HG03439 (cell line): Measurements from ENCODE around the gene ITPR3.

ENCODE experiments used
- ATAC-seq: cut with Tn5 transposase; IDR thresholded peaks from one replicate; pipeline ENCODE4 v1.9.1; 2021; ENCODE audit warnings: mild to moderate bottlenecking, moderate library complexity; ENCODE audit not compliant: unreplicated experiment

ITPR3 gene

DNA sequence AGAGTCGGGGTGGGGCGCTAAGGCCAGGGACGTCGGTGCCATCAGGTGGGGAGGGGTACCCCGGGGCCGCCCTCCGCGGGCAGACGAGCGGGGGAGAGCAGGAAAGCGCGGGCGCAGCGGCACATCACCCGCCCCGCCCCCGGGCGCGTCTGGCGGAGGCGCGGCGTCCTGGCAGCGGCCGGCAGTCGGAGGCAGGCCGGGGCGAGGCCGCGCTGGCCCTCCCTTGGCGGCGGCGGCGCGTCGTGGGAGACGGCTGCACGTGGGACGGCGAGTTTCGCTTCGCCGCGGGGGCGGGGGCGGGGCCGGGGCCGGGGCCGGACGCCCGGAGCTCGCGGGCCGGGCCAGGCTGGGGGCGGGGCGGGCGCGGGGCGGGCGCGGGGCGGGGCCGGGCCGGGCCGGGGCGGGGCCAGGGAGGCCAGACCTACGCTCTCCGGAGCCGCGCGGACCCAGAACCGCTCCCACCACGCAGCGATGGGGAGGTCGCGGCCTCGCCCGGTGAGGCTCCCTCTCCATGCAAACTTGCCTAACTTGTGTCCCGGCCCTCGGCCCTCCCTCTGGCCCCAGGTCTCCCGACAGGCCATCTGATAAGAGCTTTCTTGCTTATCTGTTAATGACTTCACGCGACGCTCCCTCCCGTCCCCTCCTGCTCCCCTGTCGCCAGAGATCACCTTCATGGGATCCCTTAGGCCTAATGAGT is 12.5 kb downstream of the ITPR3 start:
- ATAC-seq: peak; percentile 55

DNA sequence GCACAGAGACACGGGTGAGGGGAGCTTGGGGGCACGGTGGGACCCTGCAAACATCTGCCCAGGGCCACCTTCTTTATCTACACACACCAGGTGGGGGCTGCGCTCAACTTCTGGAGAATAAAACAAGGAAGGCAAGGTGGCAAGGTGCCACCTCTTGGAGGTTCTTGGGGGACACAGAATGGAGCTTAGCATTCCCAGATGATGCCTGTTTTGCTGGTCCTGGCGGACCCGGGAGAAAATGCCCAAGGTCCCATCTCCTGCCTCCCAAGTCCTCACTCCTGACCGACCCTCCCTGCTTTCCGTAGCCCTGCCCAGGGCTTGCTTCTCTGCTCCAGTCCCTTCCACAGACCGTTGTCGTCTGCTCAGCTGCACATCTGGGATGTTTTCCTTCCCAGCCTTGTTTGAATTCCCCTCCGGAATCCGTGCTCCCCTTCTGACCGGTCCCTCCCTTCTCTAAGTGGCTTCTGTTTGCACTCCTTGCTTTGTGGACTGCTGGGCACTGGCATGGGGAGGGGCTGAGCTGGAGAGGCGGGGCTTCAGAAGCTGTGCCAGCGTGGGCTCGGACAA is 13.1 kb downstream of the ITPR3 start:
- ATAC-seq: no peak

DNA sequence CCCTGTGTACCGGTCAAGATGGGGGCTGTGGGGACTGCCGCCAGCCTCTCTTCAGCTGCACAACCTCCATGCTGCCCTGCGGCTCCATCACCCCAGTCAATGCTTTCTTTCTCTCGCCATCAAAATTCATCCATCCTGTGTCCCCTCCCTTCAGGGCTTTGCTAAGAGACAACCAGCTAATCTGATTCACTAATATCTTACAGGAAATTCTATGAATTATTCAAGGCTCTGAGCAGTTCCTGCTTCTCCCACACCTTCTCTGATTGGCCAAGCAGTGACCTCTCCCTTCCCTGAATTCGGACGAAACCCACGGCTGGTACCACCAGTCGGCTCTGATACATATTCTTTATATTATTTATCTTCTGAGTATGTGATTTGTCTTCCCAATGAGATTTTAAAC is 13.8 kb downstream of the ITPR3 start:
- no peak for ATAC-seq

DNA sequence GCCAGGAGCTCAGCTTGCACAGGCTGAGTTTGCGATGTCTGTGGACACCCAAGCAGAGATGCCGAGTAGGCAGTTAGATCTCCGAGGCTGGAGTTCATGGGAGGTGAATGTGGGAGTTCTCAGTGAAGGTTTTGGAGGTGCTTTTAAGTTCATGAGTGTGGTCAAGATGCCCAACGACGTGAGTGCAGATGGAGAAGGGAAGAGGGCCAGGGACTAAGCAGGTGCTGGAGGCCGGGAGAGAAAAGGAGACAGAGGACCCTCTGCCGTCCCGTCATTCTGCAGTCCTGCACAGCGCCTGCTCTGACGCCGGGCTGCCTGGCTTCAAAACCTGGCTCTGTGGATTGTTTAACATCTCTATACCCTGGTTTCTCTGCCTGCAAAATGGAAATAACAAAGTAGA is 15.5 kb downstream of the ITPR3 start:
- ATAC-seq: no peak

DNA sequence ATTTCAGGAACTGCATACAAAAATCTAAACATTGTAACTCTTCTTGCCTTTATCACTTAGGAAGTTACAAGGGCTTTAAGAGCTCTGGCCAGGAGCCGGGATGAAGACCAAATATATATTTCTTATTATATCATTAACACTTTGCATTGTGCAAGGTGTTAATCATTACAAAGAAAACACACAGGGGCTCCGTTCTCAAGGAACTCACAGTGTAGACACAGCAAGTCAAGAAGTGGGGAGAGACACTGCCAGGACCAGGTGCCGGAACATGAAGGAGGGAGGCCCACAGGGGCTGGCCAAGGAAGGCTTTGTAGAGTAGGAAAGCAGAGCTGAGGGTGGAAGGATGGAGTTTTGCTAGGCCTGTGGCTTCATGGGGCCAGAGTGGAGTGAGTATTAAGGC is 17.4 kb downstream of the ITPR3 start:
- ATAC-seq: no peak

DNA sequence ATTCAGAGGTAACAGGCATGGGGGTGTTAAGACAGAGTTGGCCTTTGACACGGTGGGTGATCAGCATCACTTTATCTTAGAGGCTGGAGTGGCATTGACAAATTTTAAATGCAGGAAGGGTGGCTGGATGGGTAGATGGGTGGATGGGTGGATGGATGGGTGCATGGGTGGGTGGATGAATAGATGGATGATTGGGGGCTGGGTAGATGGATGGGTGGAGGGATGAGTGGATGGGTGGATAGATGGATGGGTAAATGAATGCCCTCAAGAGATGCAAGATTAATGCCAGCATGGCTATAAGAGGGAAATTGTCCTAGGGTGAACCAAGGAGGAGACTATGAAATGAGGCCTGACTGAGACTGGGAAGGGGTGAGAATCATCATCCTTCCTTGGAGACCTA is 18.4 kb downstream of the ITPR3 start:
- no peak for ATAC-seq

DNA sequence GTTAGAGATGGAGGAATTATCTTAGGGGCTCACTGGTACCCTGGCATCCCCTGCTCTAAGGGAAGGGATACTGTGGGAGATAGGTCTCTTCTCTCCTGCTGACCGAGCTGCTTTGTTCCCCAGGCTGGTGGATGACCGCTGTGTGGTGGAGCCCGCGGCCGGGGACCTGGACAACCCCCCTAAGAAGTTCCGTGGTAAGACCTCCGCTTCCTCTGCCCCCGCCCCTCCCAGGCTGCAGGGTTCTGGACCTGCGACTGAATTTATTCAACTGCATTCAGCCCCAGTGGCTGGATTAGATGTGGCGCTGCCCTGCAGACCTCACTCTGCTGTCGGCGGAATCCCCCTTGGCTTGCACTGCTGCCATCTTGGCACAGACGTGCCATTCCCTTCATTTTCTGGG is 19.2 kb downstream of the ITPR3 start:
- no peak for ATAC-seq

DNA sequence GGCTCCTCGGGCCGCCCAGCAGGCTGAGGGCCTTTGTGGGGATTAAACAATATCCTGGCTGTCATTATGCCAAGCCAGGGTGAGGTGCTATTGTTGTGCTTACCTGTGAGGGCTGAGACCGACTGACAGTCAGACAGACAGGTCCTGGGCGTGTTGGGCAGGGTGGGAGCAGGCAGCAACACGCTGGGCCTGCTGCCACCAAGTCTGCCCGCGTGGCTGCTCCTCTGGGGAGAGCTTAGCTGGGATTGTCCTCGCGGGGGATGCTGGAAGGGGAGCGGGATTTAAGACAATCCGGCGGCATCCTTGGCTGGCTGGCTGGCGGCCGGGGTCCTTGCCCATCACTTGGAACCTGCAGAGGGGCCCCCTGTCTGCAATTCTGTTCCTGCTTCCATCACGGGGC is 20.0 kb downstream of the ITPR3 start:
- ATAC-seq: no peak

DNA sequence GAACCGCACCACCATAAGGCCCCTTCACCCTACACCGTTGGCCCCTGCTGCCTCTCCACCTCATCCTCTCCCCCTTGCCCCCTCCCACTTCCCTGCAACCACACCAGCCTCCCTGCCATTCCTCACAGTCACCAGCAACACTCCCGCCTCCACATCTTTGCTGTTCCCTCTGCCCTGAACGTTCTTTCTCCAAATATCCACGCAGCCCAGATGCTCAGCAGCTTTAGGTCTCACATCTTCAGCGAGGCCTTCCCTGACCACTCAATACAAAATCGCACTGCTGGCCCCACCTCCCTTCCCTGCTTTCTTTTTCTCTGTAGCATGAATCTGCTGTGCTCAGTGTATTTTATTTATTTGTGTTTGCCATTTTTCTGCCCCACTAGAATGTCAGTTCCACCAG is 20.5 kb downstream of the ITPR3 start:
- no peak for ATAC-seq

DNA sequence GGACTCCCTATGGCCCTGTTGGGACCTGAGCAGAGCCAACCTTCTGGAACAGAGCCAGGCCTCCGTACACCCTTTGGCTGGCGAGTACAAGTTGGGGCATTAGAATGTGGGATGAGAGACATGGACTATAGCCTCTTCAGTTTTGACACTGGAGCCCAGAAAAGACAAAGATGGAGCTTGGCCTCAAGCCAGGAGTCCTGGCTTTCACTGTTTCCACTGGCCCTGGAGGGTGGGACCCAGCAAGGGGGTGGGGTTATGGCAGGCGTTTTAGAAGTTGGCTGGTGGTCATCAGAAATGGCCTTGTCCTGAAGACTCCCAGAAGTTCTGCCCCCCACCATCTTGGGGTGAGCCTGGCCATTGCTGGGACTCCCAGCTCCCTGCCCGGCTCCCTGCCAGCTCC is 21.8 kb downstream of the ITPR3 start:
- ATAC-seq: no peak

DNA sequence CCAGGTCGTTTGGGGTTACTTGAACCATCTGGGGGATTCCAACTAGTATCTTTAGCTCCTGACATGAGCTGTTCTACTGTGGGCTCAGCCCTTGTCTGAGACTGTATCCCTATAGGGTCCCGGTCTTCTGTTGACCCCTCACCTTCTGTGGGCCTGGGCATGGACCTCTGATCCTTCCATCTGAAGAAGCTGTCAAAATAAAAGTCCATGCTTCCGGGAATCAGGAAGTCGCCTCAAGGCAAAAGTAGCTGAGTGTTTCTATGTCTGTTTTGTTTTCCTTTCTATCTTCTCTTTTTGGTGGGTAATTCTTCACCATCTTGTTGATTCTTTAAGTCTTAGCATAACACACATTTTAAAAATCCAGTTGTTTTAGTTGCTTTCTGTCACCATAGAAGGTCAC is 30.3 kb downstream of the ITPR3 start:
- no peak for ATAC-seq

DNA sequence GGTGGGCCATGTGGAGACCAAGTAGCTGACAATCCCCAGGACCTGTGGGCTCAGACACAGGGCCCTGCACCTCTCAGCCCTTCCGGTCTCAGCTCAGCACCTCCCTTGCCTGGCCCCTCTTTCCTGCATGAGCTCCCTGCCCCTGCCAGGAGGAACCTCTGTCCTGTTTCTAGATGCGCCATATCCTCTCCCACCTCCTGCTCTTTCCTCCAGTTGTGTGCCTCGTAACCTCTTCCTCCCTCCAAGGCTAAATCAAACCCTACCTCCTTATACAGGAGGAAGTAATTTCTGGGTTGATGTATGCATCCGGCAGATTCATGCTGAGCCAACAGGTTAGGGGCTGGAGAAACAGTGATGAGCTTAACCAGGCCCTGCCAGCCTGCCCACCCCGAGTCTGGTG is 30.9 kb downstream of the ITPR3 start:
- no peak for ATAC-seq

DNA sequence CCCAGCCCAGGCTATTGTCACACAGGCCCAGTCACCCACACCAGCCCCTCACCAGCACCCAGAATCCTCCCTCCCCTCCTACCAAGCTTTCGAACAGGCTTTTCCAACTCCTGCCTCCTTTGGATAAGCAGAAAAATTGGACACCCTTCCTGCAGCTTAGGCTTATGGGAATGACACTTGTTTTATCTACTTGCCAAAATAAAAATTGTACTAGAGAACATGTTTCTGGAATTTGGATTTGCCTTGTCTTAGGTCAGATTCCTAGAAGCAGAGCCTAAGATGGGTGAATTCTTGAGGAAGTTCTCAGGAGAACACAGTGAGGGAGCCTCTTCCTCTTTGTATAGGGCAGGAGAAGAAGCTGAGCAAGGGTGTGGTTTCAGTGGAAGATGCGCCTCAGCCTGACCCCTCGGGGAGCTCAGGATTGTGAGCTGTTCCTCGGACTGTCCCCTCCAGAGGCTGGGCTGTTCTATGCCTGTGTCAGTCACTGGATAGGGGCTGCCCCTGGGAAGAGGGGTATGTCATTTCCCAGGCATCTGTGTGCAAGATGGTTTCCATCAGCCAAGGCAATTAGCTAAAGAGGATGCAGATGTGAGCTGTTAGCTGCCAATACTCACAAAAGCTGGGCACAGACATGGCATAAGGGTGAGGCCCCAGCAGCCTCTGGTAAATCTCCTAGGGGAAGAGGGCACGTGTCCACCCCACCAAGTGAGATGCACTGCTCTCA is 33.9 kb downstream of the ITPR3 start:
- no peak for ATAC-seq

DNA sequence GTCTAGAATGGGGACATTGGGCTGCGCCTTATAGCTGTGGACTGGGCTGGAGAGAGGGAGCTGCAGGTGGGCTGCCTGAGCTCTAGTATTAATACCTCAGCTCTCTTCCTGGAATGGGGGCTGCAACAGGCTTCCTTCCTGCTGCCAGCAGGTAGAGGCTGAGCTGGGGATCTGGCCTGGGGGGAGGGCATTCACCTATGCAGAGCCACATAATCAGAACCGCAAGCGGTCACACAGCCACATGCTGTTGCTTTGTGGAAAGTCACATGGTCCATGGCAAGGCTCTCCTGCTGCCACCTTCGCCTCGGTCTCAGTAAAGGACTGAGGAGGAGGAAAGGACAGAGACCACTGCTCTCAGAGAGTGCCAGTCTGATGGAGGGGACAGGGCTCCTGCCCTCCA is 35.7 kb downstream of the ITPR3 start:
- no peak for ATAC-seq

DNA sequence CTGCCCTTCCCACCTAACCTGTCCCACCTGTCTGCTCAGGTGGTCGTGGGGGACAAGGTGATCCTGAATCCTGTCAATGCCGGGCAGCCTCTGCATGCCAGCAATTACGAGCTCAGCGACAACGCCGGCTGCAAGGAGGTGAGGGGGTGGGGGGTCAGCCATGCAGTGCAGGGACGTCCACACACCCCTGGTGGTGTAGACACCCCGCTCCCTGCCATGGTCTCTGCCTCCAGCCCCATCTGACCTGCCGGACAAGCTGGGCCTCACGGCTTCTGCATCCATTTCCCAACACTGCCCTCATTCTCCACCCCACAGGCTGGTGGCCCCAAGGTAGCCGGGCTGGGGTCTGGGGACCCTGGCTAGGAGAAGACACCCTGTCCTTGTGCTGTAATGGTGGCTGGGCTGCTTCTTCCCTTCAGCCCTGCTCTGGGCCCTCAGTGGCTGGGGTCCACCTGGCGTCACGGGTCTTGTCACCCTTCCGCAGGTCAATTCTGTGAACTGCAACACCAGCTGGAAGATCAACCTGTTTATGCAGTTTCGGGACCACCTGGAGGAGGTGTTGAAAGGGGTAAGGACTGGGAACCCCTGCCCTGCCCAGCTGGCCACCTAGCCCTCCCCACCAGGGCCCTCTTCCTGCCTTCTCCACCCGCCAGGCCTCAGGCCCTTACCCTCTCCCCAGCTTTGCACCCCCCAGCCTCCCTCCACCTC is 38.0 kb downstream of the ITPR3 start:
- no peak for ATAC-seq

DNA sequence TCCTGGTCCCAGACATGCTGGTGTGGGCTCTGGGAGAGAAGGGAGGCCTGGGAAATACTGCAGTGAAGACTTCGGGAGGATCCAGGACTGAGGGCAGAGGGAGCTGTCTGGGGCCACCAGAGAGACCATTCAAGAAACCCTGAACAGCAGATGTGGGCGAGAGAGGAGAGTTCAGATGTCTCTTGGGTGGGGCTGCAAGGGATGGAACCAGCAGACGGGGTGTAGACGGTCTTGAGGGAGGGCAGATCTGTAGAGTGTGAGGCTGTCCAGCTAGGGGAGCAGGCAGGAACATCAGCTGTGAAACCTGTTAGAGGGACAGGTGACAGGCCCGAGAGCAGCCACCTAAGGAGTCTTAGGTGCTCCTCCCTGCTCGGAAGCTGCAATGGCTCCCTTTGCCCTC is 38.9 kb downstream of the ITPR3 start:
- no peak for ATAC-seq

DNA sequence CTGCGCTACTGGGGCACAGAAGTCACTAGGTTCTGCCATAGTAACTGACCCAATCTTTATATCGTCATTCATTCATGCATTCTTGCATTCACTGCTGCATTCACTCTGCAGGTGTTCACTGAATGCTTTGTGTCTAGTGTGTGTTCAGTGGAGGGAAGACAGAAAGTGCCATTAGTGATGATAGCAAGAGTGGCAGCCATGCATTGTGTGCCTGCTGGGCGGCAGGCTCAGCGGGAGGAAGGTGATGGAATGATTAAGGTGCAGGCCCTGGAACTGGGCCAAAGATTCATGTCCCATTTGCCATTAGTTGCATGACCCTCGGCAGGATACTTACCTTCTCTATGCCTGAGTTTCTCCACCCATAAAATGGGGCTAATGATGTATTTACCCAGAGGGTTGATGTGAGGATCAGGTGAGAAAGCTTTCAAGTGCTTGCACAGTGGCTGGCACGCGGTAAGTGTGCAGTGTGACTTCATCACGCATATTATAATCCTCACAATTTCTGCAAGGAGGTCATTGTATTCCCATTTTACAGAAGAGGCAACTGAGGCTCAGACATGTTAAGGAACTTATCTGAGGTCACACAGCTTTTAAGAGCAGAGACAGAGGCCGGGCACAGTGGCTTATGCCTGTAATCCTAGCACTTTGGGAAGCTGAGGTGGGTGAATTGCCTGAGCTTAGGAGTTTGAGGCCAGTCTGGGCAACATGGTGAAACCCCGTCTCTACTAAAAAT is 40.1 kb downstream of the ITPR3 start:
- no peak for ATAC-seq

DNA sequence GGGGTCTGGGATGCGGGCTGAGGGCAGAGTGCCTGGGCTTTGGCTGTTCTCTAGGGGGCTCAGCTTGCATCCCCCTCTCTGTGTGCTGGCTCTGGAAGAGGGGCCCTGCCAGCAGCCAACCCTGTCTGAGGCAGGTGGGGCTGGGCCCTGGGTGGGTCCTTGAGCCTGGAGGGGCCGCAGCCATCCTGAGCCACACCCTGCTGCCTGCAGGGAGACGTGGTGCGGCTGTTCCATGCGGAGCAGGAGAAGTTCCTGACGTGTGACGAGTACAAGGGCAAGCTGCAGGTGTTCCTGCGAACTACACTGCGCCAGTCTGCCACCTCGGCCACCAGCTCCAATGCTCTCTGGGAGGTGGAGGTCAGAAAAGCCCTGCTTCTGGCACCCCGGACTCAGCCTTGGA is 41.2 kb downstream of the ITPR3 start:
- no peak for ATAC-seq

DNA sequence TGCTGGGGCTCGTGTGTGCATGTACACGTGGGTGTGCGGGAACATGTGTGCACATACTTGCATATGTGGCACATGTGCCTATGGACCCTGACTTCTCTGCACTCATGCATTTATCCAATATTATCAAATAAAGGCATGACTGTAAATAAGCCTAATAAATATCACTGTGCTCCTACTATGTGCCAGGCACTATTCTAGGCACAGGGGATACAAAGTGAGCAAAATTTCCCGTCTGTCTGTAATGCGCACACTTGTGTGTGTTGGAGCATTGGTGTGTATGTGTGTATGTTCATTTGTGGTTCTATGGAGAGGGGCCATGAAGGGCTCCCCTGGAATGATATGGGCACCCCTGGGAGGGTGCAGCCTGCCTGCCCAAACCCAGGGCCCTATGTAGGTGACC is 41.9 kb downstream of the ITPR3 start:
- ATAC-seq: no peak

DNA sequence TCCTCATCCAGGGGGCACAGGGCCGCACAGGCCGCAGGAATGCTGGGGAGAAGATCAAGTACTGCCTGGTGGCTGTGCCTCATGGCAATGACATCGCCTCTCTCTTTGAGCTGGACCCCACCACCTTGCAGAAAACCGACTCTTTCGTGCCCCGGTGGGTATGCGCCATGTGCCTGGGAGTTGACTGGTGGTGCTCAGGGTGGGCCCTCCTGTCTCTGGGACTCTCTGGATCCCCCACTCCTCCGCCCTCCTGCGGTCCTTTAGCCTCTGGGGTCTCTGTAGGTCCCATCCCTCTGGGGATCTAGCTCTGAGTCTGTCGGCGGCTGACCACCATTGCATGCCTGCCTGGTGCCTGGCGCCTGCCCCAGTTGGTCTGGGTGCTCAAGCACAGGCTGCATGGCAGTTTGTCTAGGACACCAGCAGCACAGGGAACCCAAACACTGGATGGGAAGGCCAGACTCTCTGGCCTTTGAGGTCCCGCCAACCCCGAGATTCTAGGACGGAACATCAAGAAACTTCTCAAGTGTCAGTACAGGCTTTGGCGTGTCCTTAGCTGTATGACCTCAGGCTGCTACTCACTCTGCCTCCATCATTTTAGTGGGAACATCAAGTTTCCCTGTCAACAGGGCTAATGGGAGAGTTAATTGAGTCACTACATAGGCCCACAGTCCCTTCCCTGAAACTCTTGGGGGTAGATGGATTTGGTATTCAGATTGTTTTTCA is 42.8 kb downstream of the ITPR3 start:
- no peak for ATAC-seq
